ENCODE results near the gene CLIP2. TPM values are rescaled to one million over a fixed set of nuclear protein-coding genes. Genes with fewer than 3 reads are reported as not detected.

Gene CLIP2
- polyA plus RNA-seq, 3 donors = 1.1 to 5.2 (median 1.3) TPM

- Histone ChIP-seq H3K4me2 (replicated peaks; ENCODE audit: extremely low read depth, low read length, poor library complexity, severe bottlenecking) (no peak overlapping the region), H3K27ac (ENCODE audit: low read depth in 1 of 2, low read length in 2 of 2) (no peak overlapping the region), H3K27me3 (ENCODE audit: control insufficient read depth in 2 of 2, insufficient read depth in 2 of 2, low read length in 2 of 2) (no peaks in the 10 kb centered on the region), H2AFZ (ENCODE audit: insufficient read depth, low read depth, low read length, poor library complexity, severe bottlenecking) (no peak overlapping the region), H3K79me2 (ENCODE audit: insufficient read depth, low read length) (no peaks in the 10 kb centered on the region), H3K9me3 (replicated peaks in 1 of 2; ENCODE audit: control insufficient read depth in 1 of 2, insufficient read depth in 1 of 2, low read length in 2 of 2) (no peaks in the 10 kb centered on the region), H4K20me1 (ENCODE audit: insufficient read depth, low read length) (no peaks in the 10 kb centered on the region), H3K4me1 (ENCODE audit: control insufficient read depth in 1 of 2, insufficient read depth in 2 of 2, low read length in 2 of 2) (no peaks in the 10 kb centered on the region), H3K9ac (ENCODE audit: insufficient read depth, low read length, poor library complexity, severe bottlenecking) (no peak overlapping the region), H3K36me3 (replicated peaks in 1 of 2; ENCODE audit: control insufficient read depth in 1 of 2, insufficient read depth in 2 of 2, low read length in 2 of 2) (peaks cover 14 to 22% of the 10 kb centered on the region in 2 donors), H3K4me3 (replicated peaks in 1 of 3; ENCODE audit: low read depth in 2 of 3, low read length in 3 of 3) (no peak overlapping the region)
- no peak overlapping the region for H3K4me3 Mint-ChIP-seq
- peaks cover 11 to 36% of the 10 kb centered on the region in 2 donors for H3K36me3 Mint-ChIP-seq
- no peaks in the 10 kb centered on the region for H3K9me3 Mint-ChIP-seq
- H3K27me3 Mint-ChIP-seq (ENCODE audit: low read depth in 3 of 3) = peaks cover 0 to 3% (median 3%) of the 10 kb centered on the region in 3 donors
- intact Hi-C loops (cut with micrococcal nuclease) = no loop called here
- DNase-seq = no peak
- no peak for TF ChIP-seq CTCF (IDR thresholded peaks at IDR 0.05)
- WGBS (ENCODE audit: insufficient coverage) = 86% methylated on average over 16 of the region's 20 CpGs
- no peak overlapping the region for H3K27ac Mint-ChIP-seq
- H3K4me1 Mint-ChIP-seq = peaks cover 6% of the 10 kb centered on the region
Measured at GRCh38 chr7:74405899-74406512, 116.8 kb downstream of the CLIP2 start.

GRCh38 chr7:74407958-74408357, 118.8 kb downstream of the CLIP2 start:
- peaks cover 0 to 8% (median 3%) of the 10 kb centered on the region in 3 donors for H3K27me3 Mint-ChIP-seq (ENCODE audit: low read depth in 3 of 3)
- H3K9me3 Mint-ChIP-seq = no peaks in the 10 kb centered on the region
- H3K4me1 ChIP-seq (ENCODE audit: control insufficient read depth in 1 of 2, insufficient read depth in 2 of 2, low read length in 2 of 2) = no peaks in the 10 kb centered on the region
- 100% methylated on average over 3 of the region's 4 CpGs for WGBS (ENCODE audit: insufficient coverage)
- no peak overlapping the region for H3K27ac Mint-ChIP-seq
- H3K4me3 Mint-ChIP-seq = no peak overlapping the region
- intact Hi-C loops (cut with micrococcal nuclease) = no loop called here
- H3K4me1 Mint-ChIP-seq = peaks cover 4% of the 10 kb centered on the region
- no peak overlapping the region for H3K4me2 ChIP-seq (replicated peaks; ENCODE audit: extremely low read depth, low read length, poor library complexity, severe bottlenecking)
- DNase-seq = no peak
- no peak for TF ChIP-seq CTCF (IDR thresholded peaks at IDR 0.05)
- no peaks in the 10 kb centered on the region for H3K27me3 ChIP-seq (ENCODE audit: control insufficient read depth in 2 of 2, insufficient read depth in 2 of 2, low read length in 2 of 2)
- H3K36me3 Mint-ChIP-seq = peaks cover 10 to 18% of the 10 kb centered on the region in 2 donors
- no peaks in the 10 kb centered on the region for H4K20me1 ChIP-seq (ENCODE audit: insufficient read depth, low read length)
- H3K27ac ChIP-seq (ENCODE audit: low read depth in 1 of 2, low read length in 2 of 2) = no peak overlapping the region
- no peaks in the 10 kb centered on the region for H3K79me2 ChIP-seq (ENCODE audit: insufficient read depth, low read length)
- H3K36me3 ChIP-seq (replicated peaks in 1 of 2; ENCODE audit: control insufficient read depth in 1 of 2, insufficient read depth in 2 of 2, low read length in 2 of 2) = peaks cover 12 to 17% of the 10 kb centered on the region in 2 donors
- H3K9ac ChIP-seq (ENCODE audit: insufficient read depth, low read length, poor library complexity, severe bottlenecking) = no peak overlapping the region
- no peaks in the 10 kb centered on the region for H3K9me3 ChIP-seq (replicated peaks in 1 of 2; ENCODE audit: control insufficient read depth in 1 of 2, insufficient read depth in 1 of 2, low read length in 2 of 2)
- no peak overlapping the region for H2AFZ ChIP-seq (ENCODE audit: insufficient read depth, low read depth, low read length, poor library complexity, severe bottlenecking)
- no peak overlapping the region for H3K4me3 ChIP-seq (replicated peaks in 1 of 3; ENCODE audit: low read depth in 2 of 3, low read length in 3 of 3)

All from CD14-positive monocyte (primary cell).